Neural cell (in vitro differentiated cells): ENCODE data around the gene POLRMT. TPM values are rescaled to one million over a fixed set of nuclear protein-coding genes. Genes with fewer than 3 reads are reported as not detected.

Source experiments
- H2AFZ ChIP-seq: fragments of 200-600, 300-800 bp; sonication (generic), shearing (Covaris generic); 2 replicates; pipeline ENCODE4 v1.6.0; 2014; ENCODE audit warnings: low read depth, mild to moderate bottlenecking, antibody characterized with exemption, low read length, moderate library complexity
- H3F3A ChIP-seq: fragments of 200-600 bp; shearing (Covaris generic); 2 replicates; pipeline ENCODE4 v1.6.1; 2016; ENCODE audit warnings: mild to moderate bottlenecking, moderate library complexity, mixed read lengths, antibody characterized with exemption, low read length; ENCODE audit not compliant: insufficient read depth, poor library complexity, severe bottlenecking
- H3K27ac ChIP-seq: fragments of 200-600, 300-800 bp; sonication (generic), shearing (Covaris generic); 2 replicates; pipeline ENCODE4 v1.5.1; 2014; ENCODE audit warnings: mild to moderate bottlenecking, low read length, moderate library complexity
- H3K27me3 ChIP-seq: fragments of 300-800, 200-600 bp; sonication (generic), shearing (Covaris generic); 2 replicates; pipeline ENCODE4 v1.6.0; 2014; ENCODE audit warnings: mild to moderate bottlenecking, low read depth, low read length, moderate library complexity; ENCODE audit not compliant: insufficient read depth
- H3K36me3 ChIP-seq: fragments of 300-800, 200-600 bp; sonication (generic), shearing (Covaris generic); 2 replicates; pipeline ENCODE4 v1.5.1; 2014; ENCODE audit warnings: mild to moderate bottlenecking, antibody characterized with exemption, low read length, moderate library complexity; ENCODE audit not compliant: insufficient read depth
- H3K4me2 ChIP-seq: fragments of 300-800, 200-600 bp; sonication (generic), shearing (Covaris generic); 2 replicates; pipeline ENCODE4 v1.6.0; 2014; ENCODE audit warnings: mild to moderate bottlenecking, low read length
- H3K4me3 ChIP-seq: fragments of 300-800, 200-600 bp; sonication (generic), shearing (Covaris generic); 2 replicates; pipeline ENCODE4 v1.5.1; 2014; ENCODE audit warnings: mild to moderate bottlenecking, low read length, moderate library complexity
- H3K79me2 ChIP-seq: fragments of 200-600 bp; shearing (Covaris generic); replicated peaks from 2 replicates; pipeline ENCODE4 v1.6.0; 2014; ENCODE audit warnings: mild to moderate bottlenecking, low read length, moderate library complexity; ENCODE audit not compliant: insufficient read depth
- H3K9ac ChIP-seq: fragments of 300-800, 200-600 bp; sonication (generic), shearing (Covaris generic); 2 replicates; pipeline ENCODE4 v1.6.1; 2016; ENCODE audit warnings: mild to moderate bottlenecking, low read length, mixed read lengths
- H3K9me2 ChIP-seq: fragments of 200-600 bp; shearing (Covaris generic); 2 replicates; pipeline ENCODE4 v1.6.1; 2016; ENCODE audit warnings: mild to moderate bottlenecking, low read length, mixed read lengths; ENCODE audit not compliant: insufficient read depth
- H3K9me3 ChIP-seq: fragments of 200-600, 300-800 bp; sonication (generic), shearing (Covaris generic); 2 replicates; pipeline ENCODE4 v1.6.1; 2016; ENCODE audit warnings: mild to moderate bottlenecking, mixed run types, low read length, moderate library complexity, mixed read lengths
- H4K20me1 ChIP-seq: fragments of 200-600 bp; shearing (Covaris generic); 2 replicates; pipeline ENCODE4 v1.6.1; 2016; ENCODE audit warnings: mild to moderate bottlenecking, mixed run types; ENCODE audit not compliant: insufficient read depth
- CTCF ChIP-seq: fragments of 450-650 bp; IDR thresholded peaks from 2 replicates; pipeline ENCODE4 v1.5.1; 2014; ENCODE audit warnings: antibody characterized with exemption, mild to moderate bottlenecking, moderate library complexity; ENCODE audit not compliant: poor library complexity, severe bottlenecking
- EP300 ChIP-seq: fragments of 450-650 bp; conservative IDR thresholded peaks from 2 replicates; pipeline ENCODE4 v1.6.1; 2014; ENCODE audit warnings: antibody characterized with exemption, mild to moderate bottlenecking, moderate library complexity; ENCODE audit not compliant: poor library complexity, severe bottlenecking
- EZH2 ChIP-seq: fragments of 200-600, 300-800 bp; shearing (Covaris generic), sonication (generic); IDR thresholded peaks from 2 replicates; pipeline ENCODE4 v1.6.1; 2014; ENCODE audit warnings: antibody characterized with exemption, low read length, borderline replicate concordance, mild to moderate bottlenecking; ENCODE audit not compliant: insufficient read depth, poor library complexity, severe bottlenecking
- MXI1 ChIP-seq: fragments of 450-650 bp; conservative IDR thresholded peaks from 2 replicates; pipeline ENCODE4 v1.6.1; 2014; ENCODE audit warnings: antibody characterized with exemption, mild to moderate bottlenecking; ENCODE audit not compliant: poor library complexity, severe bottlenecking
- POLR2AphosphoS5 ChIP-seq: IDR thresholded peaks from 2 replicates; pipeline ENCODE4 v1.6.1; 2012
- RAD21 ChIP-seq: fragments of 450-650 bp; conservative IDR thresholded peaks from 2 replicates; pipeline ENCODE4 v1.6.1; 2014; ENCODE audit warnings: antibody characterized with exemption, mild to moderate bottlenecking, moderate library complexity
- REST ChIP-seq: IDR thresholded peaks from 2 replicates; pipeline ENCODE4 v1.6.1; 2012; ENCODE audit warnings: borderline replicate concordance
- SMC3 ChIP-seq: fragments of 450-650 bp; conservative IDR thresholded peaks from 2 replicates; pipeline ENCODE4 v1.6.1; 2014; ENCODE audit warnings: antibody characterized with exemption, mild to moderate bottlenecking, moderate library complexity; ENCODE audit not compliant: poor library complexity
- TAF1 ChIP-seq: IDR thresholded peaks from 2 replicates; pipeline ENCODE4 v1.6.1; 2012; ENCODE audit warnings: low read depth
- polyA plus RNA-seq: library from polyadenylated mRNA; depleted of rRNA; stranded (reverse); fragments of >200 nt; gene quantifications from 2 replicates; pipeline ENCODE4 v1.2.3, GENCODE V29; 2014

POLRMT gene
- polyA plus RNA-seq, 1 donor from 2014 or later = 28.3 TPM

- TF ChIP-seq EZH2 = no peak
- TF ChIP-seq SMC3 = no peak
- Histone ChIP-seq H3K27me3 (no peaks in the 10 kb centered on the region), H3K36me3 (no peaks in the 10 kb centered on the region), H3F3A (no peaks in the 10 kb centered on the region), H3K79me2 (peaks cover 8% of the 10 kb centered on the region), H3K9me3 (no peaks in the 10 kb centered on the region), H3K4me2 (no peak overlapping the region), H3K27ac (no peak overlapping the region), H3K9ac (no peak overlapping the region), H3K4me3 (no peak overlapping the region), H2AFZ (no peak overlapping the region), H3K9me2 (no peaks in the 10 kb centered on the region), H4K20me1 (no peaks in the 10 kb centered on the region)
Observed at GRCh38 chr19:634975-635652, 1.8 kb upstream of the POLRMT start.

- H3K27me3 ChIP-seq = no peaks in the 10 kb centered on the region
- no peaks in the 10 kb centered on the region for H4K20me1 ChIP-seq
- TF ChIP-seq SMC3 (peak; percentile 31), POLR2AphosphoS5 (no peak)
- peak overlapping the region; percentile 77 for H2AFZ ChIP-seq
- H3K27ac ChIP-seq = peak overlapping the region; percentile 58
- no peaks in the 10 kb centered on the region for H3K9me2 ChIP-seq
- peaks cover 8% of the 10 kb centered on the region for H3K79me2 ChIP-seq
- peak overlapping the region; percentile 74 for H3K9ac ChIP-seq
- peak overlapping the region; percentile 92 for H3K4me3 ChIP-seq
- H3K9me3 ChIP-seq = no peaks in the 10 kb centered on the region
- H3K36me3 ChIP-seq = no peaks in the 10 kb centered on the region
- no peaks in the 10 kb centered on the region for H3F3A ChIP-seq
- peak overlapping the region; percentile 89 for H3K4me2 ChIP-seq
Observed at GRCh38 chr19:633786-634639, 676 bp upstream of the POLRMT start.

- Histone ChIP-seq H4K20me1 (no peaks in the 10 kb centered on the region), H3K27ac (no peak overlapping the region), H3K4me2 (peak overlapping the region; percentile 76), H3K9ac (peak overlapping the region; percentile 64), H3F3A (no peaks in the 10 kb centered on the region), H3K4me3 (peak overlapping the region; percentile 92), H3K9me2 (no peaks in the 10 kb centered on the region), H2AFZ (no peak overlapping the region), H3K9me3 (no peaks in the 10 kb centered on the region), H3K36me3 (no peaks in the 10 kb centered on the region), H3K79me2 (peaks cover 8% of the 10 kb centered on the region), H3K27me3 (no peaks in the 10 kb centered on the region)
- TF ChIP-seq EZH2 (no peak), EP300 (no peak), MXI1 (no peak), REST (no peak), RAD21 (no peak), SMC3 (no peak), CTCF (no peak), POLR2AphosphoS5 (no peak), TAF1 (no peak)
Observed at GRCh38 chr19:632579-633067, 714 bp downstream of the POLRMT start.
